Fibroblast of skin of left quadriceps (primary cell): ENCODE measurements around the gene C1orf105.
"Not testable (repeated sequence)": the region's sequence is repeated elsewhere in the genome, so short reads cannot be mapped to it uniquely, and the experiment has no call there.

ENCODE experiments used
- DNase-seq, 2 experiments: peaks; one replicate each; pipeline ENCODE4 v3.0.0-alpha.2; 2013; ENCODE audit warnings: low read depth in 2 of 2

C1orf105 gene

GRCh38 chr1:172427191-172427590 lies 6.7 kb downstream of the C1orf105 start:
- no peak for DNase-seq

DNA sequence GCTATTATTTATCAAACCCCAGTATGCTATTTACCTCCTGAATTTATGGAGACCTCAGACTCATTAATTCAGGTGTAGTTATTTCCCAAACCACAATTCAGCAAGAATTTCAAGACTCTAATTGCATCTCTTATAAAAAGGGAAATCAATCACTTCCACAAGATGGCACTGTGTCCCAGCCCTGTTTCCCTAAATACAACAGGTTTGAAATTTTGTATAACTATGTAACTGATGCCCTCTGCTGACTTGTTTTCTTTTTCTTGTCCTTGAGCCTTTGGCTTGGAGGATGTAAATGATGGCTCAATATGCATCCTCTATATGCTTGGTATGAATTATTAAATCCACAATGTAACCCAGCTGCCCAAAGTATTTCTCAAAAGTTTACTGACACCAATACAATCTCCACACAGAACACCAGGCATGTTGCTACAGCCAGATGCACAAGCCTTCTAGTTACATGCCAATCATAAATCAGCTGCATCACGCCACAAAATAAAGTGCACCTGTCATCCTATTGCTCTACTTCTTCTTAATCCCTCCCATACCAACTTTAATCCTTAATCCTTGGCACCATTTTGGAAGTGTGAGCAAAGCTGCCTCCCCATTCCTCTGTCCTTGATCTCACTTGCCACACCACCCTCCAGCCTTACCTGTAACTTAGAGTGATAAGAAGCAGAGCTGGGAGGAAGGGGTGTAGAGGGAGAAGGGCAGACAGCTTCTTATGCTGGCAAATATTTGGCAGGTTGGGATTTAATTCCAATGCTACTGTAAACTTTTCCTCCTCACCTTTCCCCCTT lies 9.0 kb downstream of the C1orf105 start:
- peak; percentile 51 to 63 for DNase-seq

DNA sequence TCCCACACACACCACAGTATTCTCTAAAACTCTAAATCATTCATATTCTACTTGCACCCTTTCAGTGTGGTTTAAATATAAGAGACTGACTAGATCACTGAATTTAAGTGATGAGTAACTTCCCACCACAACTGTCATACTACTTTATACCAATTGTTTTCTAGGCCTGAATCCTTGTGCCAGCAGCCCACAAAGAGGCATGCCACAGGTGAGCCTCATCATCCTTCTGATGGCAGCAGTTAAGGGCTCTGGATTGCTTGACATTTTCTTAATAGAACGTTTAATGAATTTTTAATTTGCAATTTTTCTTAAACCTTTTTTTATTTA lies 9.6 kb downstream of the C1orf105 start:
- DNase-seq = no peak

DNA sequence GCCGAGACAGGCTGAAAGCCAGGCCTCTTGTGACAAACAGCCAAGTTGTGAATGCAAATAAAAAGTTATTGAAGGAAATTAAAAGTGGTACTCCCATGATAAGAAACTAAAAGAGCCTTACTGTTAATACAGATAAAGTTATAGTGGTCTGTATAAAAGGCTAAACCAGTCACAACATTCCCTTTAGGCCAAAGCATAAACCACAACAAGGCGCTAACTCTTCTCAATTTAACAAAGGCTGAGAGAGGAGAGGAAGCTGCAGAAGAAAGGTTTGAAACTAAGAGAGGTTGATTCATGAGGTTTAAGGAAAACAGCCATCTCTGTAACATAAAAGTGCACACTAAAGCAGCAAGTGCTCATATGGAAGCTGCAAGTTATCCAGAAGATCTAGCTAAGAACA lies 10.7 kb downstream of the C1orf105 start:
- no peak for DNase-seq

- no peak for DNase-seq
These were observed 11.3 kb downstream of the C1orf105 start for GRCh38 chr1:172431721-172432192.

GRCh38 chr1:172437183-172437582 lies 16.7 kb downstream of the C1orf105 start:
- not testable (repeated sequence) for DNase-seq

DNA sequence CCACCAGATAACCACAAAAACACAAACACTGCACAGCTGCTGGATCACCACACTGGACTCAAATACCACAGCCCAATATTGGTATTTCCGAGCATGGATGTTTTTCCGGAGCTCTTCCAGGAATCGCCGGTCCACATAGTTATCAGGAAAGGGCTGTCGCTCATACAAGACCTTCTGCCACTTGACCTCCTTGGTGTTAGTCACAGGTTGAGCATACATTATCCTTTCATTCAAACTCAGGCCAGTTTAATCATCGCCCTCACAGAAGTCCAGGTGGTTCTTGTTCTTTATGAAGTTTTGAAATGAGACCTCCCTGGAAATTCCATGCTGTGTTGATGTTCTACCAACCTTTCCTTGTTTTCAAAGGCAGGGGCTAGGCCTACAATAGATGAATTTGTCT lies 21.9 kb downstream of the C1orf105 start:
- no peak for DNase-seq

DNA sequence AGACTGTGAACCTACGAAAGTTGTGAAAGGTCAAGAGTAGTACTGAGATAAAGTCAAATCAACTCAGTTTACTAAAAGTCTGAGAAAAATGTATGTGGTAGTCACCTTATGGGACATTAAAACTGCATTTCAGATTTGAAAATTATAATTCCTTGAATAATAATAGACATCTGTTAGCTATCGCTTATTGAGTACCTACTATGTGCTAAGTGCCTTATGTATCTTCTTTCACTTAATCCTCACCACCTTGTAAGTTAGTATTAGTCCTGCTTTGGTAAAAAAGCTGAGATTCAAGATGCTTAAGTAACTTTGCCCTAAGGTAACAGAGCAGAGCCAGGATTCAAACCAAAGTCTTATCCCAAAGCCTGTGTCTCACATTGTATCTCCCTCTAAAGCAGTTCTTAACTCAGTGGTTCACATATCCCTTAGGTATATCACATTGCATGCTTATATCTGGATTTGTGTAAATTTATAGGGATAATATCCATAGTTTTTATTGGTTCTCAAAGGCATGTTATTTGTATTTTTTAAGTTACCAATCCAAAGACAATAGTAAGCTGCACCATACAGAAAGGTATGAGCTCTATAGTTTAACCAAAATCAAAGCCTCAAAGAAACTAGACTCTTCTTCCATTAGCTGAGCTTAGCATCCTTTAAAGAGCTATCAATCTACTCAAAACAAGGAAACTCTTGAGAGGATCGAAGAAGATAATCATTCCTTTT lies 22.5 kb downstream of the C1orf105 start:
- DNase-seq = no peak

DNA sequence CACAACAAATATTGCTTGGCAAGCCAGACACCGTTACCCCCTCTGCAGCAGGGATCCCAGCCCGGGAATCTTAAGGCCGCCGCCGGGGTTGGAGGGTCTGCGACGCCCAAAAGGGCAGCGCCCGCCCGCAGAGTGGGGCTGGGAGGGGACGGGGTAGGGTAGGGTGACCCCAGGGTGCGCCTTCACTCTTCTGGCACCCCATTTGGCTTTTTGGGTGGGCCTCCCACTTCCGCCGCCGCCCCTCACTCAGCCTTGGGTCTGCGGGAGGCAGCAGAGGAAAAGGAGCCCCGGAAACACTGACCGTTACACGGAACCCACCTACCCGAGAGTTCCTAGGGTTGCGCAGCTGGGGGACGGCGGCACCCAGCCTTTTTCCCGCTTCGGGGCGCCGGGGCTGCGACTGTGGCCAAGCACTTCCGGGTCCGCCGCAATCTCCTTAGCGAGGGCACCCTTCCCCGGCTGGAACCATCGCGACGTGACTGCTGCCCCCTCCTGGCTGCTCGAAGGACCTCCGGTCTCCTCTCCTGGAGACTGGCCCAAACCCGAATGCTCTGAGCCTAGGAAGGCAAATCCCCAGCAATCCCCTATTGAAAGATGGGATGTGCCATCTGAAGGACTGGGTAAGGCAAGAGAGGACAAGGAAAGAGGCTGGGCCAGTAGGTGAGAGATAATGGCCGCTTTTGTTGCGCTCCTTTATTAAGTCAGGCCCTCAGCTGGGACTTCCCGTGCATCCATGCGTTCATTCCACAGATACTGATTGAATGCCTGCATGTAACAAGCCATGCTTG lies 23.4 kb downstream of the C1orf105 start, which contains the start of gene PIGC:
Gene PIGC, minus strand, starts transcription at position 404 of the 788 bp plus-strand sequence. CDS start 1,447 bp downstream, outside the sequence.
- peak; percentile 67 to 68 for DNase-seq

DNA sequence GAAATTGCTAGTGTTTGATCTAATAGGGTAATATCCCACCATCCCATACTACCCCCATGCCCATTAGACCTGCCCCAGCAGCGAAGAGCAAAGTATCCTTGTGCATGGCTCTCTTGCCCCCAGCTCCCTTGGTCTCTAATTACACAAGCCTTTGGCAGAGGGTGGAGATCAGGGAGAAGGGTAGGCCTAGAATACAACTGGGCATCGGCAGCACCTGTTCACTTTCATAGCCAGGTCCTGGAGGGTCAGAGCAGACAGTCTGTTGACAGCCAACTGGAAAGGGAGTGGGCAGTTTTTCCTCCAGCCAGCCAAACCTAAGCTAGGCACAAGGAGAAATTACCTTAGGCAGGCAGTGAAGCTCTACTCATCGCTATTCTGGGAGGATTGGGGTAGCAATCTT lies 26.1 kb downstream of the C1orf105 start:
- no peak for DNase-seq

DNA sequence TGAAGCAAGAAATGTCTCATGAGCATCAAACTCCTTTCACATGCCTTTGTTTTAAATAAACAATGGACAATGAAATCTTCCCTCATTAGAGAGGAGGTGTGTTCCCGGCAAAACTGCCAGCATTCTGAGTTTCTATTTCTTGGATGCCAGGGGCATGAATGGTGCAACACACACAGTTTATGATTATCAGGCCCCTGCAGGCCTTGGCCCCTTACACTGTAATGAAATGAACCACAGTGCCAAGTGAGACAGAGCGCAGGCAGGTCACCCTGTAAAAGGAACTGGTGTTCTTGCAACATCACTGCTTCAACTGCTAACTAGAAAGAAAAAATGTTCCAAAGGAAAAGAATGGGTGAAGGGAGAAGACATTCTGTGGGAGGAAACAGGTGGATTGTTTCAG lies 27.2 kb downstream of the C1orf105 start:
- no peak for DNase-seq

DNA sequence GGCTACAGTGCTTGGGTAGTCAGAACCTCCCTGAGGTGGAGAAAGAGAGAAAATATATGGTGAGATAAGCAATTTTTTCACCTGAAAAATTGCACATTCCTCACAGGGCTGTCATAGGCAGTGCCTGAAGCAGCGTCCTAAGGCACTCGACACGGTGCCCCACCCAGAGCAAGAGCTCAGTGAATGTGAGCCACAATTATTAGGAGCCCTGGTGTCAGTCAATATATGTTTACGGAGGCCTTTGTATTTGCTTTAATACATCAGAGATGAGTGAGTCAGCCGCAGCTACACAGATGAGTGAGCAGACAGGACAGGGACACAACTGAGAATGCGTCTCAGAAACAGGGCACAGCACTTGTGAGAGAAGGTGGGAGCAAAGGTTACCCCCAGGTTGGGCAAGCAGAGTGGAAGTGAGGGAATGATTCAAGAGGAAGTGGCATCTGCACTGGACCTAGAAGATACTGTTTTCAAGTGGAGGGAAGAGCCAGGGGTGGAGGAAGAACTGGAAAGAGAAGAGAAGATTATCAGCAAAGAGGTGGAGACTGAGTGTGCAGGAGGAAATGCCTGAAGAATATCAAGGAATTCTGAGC lies 28.6 kb downstream of the C1orf105 start:
- no peak for DNase-seq

- peak in 1 of 2 experiments; percentile 13 for DNase-seq
These were observed 29.4 kb downstream of the C1orf105 start for GRCh38 chr1:172449585-172450523.

- DNase-seq = no peak
These were observed 30.0 kb downstream of the C1orf105 start for GRCh38 chr1:172450524-172450885.

DNA sequence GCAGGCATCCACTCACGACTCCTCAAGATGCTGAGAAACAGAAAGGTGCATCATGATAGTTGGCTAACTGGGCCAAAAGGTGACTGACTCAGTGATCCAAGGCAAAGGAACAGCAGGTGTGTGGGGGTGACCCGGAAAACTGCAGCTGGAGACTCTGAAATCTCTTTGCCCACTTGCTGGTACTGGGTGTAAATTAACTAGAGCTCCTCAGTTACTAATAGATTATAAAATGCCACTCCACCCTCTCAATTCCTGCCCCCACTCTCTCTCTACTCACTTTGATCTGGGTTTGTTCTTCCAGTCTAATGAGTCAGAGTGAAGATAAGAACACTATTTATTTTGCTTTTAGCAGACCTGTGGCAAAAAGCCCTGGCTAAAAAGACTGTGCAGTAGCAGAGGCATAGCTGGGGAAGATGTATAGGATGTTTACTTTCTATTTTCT lies 30.5 kb downstream of the C1orf105 start:
- DNase-seq = no peak

- DNase-seq = no peak
These were observed 32.2 kb downstream of the C1orf105 start for GRCh38 chr1:172452536-172453152.

- no peak for DNase-seq
These were observed 32.7 kb downstream of the C1orf105 start for GRCh38 chr1:172453153-172453545.

DNA sequence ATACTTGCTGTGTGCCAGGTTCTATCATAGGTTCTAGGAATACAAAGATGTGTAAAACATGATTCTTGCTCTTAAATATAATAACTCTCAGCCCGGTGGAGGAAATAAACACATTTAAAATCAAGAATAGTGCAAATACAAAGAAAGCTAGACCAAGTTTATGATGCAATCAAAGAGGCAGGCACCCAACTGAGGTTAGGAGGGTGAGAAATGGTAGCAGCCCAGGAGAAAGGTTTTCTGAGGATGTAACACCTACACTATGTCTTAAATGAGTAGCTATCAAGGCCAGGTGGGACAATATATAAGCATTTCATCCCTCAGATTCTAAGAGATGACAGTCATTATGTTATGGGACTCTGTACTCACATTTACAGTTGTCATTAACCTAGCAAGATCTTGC lies 33.1 kb downstream of the C1orf105 start:
- DNase-seq = no peak

DNA sequence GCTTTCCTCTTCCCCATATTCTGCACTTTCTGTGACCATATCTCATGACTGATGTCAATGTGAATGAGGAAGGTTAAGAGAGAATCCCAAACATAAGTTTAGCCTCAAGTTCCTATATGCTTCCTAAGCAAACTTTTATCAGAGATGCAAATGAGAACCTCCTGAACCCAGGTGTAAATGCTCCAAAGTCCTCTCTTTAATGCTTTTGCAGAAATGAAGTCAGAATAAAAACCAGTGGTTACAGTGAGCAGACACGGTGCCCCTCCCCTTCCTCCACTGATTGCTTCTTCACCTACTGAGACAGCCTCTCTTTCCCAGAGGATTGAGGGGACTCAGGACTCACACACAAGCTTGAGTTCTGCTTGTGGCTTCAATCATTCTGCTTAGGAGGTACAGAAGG lies 35.0 kb downstream of the C1orf105 start:
- no peak for DNase-seq

DNA sequence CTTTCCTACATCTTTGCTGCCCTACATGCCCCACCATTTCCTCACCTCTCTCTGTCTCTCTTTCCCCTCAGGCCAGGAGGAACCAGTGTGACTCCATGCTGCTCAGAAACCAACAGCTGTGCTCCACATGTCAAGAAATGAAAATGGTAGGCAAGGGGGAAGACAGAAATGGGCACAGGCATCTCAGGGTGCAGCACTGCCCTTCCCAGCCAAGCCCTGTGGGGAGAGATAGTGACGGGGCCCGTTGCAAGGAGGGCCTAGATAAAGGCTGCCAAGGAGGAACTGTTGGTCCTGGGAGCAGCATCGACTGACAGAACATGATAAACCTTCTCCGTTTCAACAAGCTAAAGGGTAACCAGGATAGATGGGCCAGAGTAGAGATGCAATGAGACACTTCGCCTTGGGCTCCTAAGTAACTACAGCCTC lies 35.9 kb downstream of the C1orf105 start:
- no peak for DNase-seq
